Measurements from ENCODE around the gene PTGFRN. TPM values are rescaled to one million over a fixed set of nuclear protein-coding genes. Genes with fewer than 3 reads are reported as not detected.

The PTGFRN gene
- total and polyA plus RNA-seq, 2 of the 13 experiments (the other 11 are each of a cell fraction or from before 2014, with no cell fraction given) = 3.3 to 11.3 TPM

DNA sequence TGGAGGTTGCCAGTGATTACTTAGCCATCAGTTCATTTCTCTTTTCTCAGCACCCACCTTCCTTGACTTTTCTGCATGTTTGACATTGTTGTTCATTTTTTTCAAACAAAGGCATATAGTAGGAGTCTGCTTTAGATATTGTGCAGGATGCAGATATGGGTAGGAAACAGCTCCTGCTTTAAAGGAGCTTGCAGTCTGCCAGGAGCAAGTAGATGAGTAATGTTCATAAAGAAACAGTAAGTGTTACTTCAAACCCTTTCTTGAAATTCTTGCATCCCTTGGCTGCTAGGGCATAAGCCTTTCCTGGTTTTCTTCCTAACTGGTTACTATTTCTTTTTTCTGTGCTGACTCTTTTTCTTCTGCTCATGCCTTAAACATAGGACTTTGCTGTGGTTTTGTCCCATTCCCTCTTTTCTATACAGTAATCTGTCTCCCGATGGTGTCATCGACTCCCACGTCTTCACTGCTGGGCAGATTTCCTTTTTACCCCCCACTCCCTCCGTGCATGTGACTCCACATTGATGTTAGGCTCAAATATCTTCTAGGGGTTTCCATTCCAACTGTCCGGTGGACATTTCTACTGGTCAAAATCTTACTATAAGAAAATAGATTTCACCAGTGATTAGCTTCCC is 20.4 kb downstream of the PTGFRN start:
- H3K27me3 ChIP-seq (ENCODE audit: control insufficient read depth in 1 of 2, insufficient read depth in 2 of 2, low read length in 2 of 2) = no peaks in the 10 kb centered on the region
- H3K27ac ChIP-seq (ENCODE audit: extremely low read length, insufficient read depth, low read length) = no peak overlapping the region
- in situ Hi-C loops (cut with HindIII; ENCODE audit: extremely low pct_ligation_motif_present, low pct_unique_long_range_greater_than_20kb) (no loop called here), intact Hi-C loops (cut with micrococcal nuclease; ENCODE audit: unreplicated experiment) (loop anchor here (10.0 kb wide), 1 partner anchor 85 kb away; no protein-coding TSS in a partner anchor)
- H3K36me3 ChIP-seq (replicated peaks in 1 of 2; ENCODE audit: control insufficient read depth in 1 of 2, insufficient read depth in 2 of 2, low read length in 2 of 2) = no peaks in the 10 kb centered on the region; a peak in 1 of 5 replicates
- no peak overlapping the region for H2AFZ ChIP-seq (ENCODE audit: low read length)
- WGBS (ENCODE audit: low lambda C conversion rate) = 61% methylated on average over 5 of the region's 5 CpGs
- H3K9me3 ChIP-seq (ENCODE audit: low read length) = no peaks in the 10 kb centered on the region
- peaks cover 7% of the 10 kb centered on the region for H3K4me1 ChIP-seq (ENCODE audit: insufficient read depth, low read length)
- H3K9ac ChIP-seq (ENCODE audit: insufficient read depth, low read depth, low read length) = no peak overlapping the region
- no peak overlapping the region for H3K4me2 ChIP-seq (ENCODE audit: low read depth, low read length)
- DNase-seq (ENCODE audit: low spot score) (no peak), FAIRE-seq (no peak), ATAC-seq (no peak)
- no peaks in the 10 kb centered on the region for H4K20me1 ChIP-seq (ENCODE audit: insufficient read depth, low read length)
- TF ChIP-seq ZNF280D (CRISPR knock-in tag; IDR thresholded peaks at IDR 0.05) = no peak
- TF ChIP-seq ZNF362 (CRISPR knock-in tag; IDR thresholded peaks at IDR 0.05; ENCODE audit: borderline replicate concordance) = no peak
- H3K79me2 ChIP-seq (ENCODE audit: insufficient read depth, low read length) = no peaks in the 10 kb centered on the region
- BruUV-seq (replicated peaks) = no TSS peak
- ChIA-PET CTCF (ENCODE audit: low intra/inter-chr PET ratio, low total read pairs) (no interaction called here), POLR2A (no interaction called here)
- H3K4me3 ChIP-seq (replicated peaks in 1 of 3; ENCODE audit: insufficient read depth in 1 of 3, low read depth in 2 of 3, low read length in 3 of 3) = no peak overlapping the region

Measured in HepG2 (cell line).